Stimulated activated CD4-positive, alpha-beta T cell treated with anti-CD3 and anti-CD28 coated beads, Interleukin-15, amount 100 ng/mL, for 24 hours (primary cell): ENCODE data around the gene CD58.

ENCODE experiments used
- DNase-seq: peaks from one replicate; pipeline ENCODE4 v3.0.0-alpha.2; 2020

CD58 gene

DNA sequence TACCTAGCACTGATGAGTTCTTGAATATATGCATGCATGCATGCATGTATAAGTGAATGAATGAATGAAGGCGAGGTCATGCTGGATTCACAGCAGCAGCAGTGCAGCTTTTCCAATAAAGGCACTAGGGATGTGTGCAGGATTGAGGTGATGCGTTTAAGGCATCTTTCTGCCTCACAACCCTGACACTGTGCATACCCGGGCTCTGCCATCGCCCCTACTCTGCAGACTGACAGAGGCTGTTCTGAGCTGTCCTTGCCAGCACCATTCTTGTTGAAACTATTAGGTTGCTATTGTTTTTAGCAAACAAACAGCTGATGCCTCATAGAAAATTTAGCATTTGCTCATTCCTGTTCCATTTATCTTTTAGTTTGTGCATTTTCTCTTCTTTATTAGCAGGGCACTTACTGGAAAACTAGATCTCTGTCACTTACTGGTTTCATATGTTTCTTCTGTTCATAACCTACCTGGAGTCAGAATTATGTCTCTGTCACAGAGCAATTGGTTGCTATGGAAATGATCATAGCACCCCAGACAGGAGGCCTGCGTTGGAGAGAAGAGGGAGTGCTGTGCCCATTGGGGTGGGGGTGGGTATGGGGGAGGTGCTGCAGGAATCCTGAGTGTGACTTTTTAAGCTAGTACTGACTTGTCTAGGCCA, 79.0 kb downstream of the CD58 start:
- DNase-seq: no peak

DNA sequence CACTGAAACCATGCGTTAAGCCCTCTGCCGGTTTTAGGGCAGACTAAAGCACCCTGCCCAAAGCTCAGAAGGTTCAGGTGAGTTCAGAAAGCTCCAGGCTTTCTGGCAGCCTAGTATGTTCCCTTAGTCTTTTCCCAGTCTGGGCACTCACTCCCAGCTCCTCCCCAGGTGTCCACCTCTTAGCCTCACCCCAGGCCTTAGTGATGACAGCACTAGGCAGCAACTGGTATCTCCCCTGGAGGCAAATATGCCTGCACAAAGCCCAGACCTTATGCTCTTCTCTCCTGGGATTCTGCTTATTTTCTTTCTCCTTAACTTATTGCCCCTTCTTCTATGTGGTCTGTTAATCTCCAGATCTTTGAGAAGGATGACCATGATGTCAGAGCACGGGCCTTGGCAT, 80.2 kb downstream of the CD58 start:
- DNase-seq: no peak

DNA sequence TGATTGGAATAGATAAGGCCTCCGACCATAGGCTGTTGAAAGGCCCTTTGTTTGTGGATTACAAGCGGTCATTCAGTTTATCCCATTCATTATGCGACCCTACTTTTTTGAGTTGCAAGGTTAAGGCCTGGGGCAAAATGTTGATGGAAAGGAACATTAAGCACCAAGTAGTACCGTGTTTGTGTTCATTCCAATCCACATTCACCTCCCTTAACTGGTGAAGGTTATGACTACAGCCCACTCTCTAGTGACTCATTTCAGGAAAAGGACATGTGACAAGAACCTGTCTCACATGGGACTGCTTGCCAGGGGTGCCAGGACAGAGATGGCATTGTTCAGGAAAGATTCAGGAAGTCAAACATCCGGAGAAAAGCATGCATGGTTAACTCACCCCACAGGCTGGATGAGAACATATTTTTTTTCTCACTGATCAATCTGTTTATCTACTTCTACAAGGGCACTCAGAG, 81.6 kb downstream of the CD58 start:
- DNase-seq: no peak

DNA sequence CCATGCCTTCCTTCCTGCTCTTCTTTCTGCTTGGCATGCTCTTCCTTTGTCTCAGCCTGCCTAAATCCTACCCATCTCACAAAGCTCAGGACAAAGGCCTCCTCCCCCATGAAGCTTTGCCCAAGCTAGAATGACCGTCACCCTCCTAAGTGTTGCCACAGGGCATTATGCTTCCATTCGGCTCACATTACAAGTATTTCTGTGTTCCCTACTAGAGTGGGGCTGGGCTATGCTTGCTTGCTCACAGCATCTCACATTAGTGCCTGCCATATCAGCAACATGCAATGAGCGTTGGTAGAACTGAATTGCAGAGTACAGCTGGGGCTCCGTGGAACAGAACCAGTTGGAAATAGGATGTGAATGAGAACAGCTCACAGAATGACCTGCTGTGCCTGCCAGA, 82.8 kb downstream of the CD58 start:
- no peak for DNase-seq

DNA sequence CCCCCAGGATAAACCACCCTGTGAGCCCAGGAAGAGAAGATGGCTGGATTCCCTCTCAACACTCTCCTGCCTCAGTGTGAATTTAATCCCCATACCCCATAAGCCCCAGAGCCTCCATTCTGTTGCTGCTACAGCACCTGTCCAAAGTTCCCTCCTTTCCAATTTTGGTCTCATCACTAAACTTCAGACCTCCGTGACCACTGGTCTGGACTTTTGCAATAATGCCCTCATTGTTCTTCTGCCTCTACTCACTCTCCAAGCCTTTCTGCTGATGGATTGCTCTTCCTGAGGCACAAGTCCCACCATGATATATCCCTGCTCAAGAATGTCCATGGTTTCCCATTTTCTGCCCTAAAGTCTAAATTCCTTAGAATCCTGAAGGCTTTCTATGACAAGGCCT, 83.2 kb downstream of the CD58 start:
- DNase-seq: no peak

DNA sequence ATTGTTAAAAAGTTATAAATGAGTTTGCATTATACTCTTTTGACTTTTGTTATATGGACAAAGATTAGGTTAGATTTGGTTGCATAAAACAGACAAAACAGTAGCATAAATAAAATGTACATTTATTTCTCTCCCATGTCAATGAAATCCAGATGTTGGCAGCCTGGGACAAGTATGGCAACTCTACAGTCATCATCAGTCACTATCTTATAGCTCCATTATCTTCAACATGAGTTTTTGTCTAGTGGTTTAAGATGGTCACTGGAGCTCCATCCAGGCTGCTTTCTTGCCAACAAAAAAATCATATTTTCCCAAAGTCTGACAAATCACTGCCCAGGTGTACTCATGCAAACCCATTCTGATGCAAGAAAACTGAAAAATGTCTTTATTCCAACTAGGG, 83.8 kb downstream of the CD58 start:
- no peak for DNase-seq

DNA sequence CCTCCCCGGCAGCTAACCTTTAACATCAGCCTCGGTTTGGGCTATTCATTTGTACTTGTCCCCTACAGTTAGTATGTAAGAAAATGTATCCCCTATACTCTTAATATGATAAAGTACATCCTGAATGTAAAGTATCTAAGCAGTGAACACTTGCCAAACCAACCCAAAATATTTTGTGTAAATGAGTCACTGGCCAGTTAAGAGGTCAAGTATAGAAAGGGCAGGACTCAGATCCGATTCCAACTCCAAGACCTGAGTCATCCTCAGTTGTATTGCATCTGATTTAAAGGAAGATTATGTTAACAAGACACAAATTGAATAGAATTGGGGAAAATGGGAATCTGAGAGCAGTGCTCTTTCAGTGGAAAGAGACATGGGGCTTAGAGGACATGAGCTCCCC, 84.4 kb downstream of the CD58 start:
- DNase-seq: no peak

DNA sequence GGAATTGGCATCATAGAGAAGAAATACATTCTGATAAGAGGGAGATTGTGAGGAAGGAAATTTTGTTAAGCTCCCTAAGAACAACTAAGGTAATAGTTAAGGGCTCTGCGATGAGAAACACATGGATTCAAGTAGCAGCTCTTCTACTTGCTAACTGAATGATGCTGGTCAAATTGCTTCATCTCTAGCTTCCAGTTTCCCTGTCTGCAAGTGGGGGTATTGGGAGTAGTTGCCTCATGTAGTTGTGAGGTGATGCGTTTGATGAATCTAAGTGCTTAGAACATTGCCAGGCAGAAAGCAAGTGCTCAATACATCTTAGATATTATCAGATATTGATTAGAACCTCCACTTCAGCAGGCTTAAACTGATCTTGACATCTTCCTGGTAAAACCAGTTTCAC, 84.8 kb downstream of the CD58 start:
- no peak for DNase-seq

DNA sequence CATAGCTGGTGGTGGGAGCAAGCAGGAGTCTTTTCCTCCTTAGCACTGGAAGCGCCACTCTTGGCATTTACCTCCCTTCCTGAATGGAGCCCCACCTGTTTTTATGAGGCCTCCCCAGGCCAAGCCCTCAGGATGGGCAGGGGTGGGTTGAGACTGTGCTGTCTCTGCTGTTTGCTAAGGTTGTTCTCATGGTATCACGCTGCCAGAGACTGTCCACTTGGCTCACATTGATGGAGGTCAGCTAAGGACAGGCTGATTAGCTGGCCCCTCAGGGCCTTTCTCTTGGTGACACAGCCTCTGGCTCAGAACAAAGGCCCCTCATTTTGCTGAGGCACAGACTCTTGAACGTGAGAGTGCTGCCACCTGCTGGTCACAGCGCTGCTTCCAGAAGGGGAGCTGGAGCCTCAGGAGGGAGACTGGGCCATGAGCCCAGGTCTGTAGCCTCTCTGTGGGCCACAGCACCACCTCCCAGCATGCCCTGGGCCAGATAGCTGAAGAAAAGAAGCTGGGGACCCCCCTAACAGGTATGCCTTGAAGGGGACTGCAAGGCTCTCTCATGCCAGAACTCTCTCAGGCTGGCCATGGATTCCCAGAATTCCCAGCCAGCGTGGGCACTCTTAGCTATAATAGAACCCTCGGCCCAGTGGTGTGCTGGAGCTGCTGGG, 85.6 kb downstream of the CD58 start:
- DNase-seq: peak; percentile 92

DNA sequence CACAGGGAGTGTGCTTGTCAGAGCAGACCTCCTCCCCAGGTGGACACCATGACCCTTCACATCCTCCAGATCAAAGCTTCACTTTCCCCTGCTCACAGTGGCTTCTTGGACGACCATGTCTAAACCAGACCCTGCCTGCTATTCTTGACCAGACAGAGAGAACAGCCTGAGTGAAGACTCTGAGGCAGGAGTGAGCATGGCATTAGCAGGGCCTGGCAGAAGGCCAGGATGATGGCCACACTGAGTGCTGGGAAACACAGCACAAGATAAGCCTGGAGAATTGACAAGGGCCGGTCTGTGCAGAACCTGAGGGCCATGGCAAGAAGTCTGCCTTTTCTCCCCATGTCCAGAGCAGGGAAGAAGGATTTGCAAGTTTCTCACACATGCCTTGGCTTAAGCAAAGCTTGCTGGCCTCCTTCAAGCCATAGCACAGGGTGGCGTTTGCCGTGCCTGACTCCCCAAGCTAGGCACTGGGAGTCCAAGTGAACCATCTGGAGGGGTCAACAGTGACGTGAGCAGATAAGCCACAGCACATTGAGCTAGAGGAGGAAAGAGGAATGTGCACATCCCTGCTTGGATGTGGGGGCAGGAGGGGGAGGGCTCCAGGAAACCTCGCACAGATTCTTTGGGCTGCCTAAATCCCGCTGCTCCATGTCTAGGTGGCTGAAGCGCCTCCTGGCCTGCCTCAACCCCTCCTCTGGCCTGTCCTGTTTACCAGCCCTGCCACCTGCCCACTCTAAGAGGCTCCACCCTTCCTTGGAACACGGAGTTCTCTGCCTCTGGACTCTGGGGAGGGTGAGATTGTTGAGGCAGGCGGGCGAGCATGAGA, 87.1 kb downstream of the CD58 start:
- DNase-seq: no peak

DNA sequence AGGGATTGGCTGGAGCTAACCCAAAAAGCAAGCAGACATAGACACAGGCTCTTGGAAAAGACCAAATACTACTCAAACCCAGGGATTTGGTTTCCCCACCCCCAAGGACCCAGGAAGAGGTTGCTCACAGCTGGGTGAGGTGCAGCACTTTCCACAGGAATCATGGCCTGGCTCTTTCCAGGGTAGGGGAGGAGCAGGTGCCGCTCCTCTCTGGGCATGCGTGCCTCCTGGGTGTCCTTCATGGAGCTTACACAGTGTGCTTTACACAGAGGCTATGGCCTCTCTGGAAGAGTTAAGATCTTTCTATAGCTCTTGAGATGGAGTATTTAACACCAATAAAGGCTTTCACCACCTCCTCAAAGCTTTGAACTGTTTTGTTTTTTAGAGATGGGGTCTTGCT, 88.3 kb downstream of the CD58 start:
- DNase-seq: no peak

DNA sequence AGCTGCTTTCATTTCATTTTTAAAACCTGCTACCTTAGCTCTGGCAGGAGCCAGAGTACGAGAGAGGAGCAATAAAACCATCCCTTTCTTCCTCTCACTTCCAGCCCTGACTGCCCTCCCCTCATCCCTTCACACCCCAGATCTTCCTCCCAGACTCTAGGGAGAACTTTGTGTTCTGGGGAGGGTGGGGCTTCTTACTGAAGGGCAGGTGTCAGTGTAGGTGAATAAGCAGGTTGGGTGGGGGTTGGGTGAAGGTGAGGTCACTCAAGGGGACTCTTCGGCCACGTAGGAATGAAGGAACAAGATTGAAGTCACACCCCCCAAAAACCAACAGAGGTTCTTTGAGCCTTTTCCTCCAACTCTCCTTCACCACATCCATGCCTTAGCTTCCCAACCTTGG, 88.9 kb downstream of the CD58 start:
- DNase-seq: no peak

DNA sequence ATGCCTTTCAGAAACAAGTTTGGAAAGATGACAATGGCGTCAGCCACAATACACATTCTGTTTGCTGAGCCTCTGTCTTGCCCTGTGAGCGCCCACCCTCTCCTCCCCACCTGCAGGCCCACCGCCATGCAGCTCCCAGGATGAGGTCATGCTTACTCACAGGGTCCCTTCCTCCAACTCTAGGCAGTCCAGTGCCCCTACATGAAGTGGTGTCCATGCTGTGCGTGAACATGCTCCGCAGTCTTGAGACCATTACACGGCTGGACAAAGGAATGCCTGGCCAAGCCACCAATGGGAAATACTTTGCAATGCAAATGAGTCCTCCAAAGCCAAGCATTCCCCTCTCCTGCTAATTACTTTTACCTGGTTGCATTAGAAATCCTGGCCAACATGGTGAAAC, 92.2 kb downstream of the CD58 start:
- no peak for DNase-seq

DNA sequence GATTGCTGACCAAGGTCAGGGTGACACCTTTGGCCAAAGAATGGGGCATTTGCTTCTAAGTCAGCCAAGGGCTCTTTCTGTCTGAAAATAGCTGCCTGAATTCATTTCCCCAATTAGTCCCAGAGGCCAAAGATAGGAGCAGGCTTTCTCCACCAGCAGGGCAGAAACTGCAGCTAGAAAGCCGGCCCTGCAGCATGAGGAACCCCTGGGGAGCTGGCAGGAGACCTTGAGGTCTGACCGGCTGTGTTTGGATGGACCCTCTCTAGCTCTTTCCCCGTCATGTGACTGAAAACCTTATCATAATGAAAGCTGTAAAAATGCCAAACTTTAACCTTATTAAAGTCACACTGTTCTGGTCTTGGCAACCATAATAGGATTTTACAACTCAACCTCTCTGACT, 93.4 kb downstream of the CD58 start:
- DNase-seq: no peak

DNA sequence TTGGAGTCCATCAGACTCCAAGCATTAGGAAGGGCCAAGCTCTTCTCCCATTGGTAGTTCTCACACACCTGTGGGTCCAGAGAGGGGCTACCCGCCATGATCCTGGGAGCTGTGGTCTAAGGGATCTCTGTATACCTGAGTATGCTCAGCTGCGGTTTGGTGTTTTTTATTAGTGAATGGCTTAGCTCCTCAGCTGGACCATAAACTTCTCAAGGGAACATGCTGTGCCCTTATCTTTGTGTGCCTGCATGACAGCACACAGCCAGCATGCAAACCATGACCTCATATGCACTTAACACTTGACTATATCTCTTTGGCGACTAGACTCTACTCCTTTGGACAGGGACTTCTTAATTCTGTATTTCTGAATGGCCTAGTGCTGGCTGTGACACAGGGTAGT, 94.5 kb downstream of the CD58 start:
- no peak for DNase-seq

DNA sequence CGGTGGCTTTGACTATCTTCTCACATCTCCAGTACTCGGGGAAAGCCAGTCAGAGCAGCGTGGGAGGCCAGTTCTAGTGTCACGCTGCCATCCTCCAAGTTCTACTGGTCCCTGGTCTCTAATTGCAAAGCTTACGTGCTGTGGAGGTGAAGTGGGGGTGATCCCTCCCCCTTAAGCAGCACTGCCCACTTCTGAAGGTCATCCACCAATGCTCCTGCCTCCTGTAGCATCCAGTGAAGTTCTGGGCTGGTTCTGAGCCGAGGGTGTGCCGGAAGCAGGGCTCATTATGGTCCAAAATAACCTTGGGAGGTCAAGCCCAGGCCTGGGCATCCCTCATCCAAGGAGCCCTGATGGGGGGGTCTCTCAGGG, 95.0 kb downstream of the CD58 start:
- DNase-seq: no peak

DNA sequence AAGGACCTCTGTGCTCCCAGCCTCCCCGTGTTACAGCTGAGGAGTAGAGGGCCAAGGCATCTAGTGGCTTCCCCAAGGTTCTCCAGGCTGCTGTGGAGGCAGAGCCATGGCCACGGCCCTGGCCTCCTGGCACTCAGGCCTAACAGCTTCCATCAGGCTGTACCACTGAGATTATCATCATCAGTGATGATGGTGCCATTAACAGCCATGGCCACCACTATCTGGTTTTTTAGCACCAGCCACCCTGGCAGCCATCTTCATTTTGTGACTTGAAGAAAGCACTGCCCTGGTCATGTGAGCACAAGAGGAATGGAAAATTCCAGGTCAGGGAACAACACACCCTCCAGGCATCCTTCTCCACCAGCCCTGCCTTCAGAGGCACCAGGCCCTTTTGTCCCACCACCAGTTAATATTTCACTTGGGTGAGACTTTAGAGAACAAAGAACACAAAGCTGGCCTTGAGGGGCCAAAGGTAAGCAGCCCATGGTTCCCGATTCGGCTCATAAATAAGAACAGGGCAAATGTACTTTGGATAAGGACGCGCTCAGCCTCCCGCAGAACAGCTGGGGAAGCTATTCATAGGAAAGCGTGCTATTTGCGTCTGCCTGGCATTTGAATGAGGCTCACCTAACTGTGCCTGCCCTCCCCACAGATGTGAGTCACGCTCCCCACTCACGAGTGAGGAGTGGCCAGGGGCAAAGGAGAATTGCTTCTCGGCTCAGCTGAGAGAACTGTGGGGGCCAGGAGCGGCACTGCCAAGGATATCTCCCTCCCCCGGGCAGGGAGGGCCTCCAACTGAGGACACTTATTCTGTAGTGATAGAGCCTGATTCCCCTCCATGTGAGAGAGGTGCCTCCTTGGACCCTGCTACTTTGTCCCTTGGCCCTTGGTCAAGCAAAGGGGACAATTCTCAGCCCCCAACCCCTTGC, 95.6 kb downstream of the CD58 start:
- no peak for DNase-seq

DNA sequence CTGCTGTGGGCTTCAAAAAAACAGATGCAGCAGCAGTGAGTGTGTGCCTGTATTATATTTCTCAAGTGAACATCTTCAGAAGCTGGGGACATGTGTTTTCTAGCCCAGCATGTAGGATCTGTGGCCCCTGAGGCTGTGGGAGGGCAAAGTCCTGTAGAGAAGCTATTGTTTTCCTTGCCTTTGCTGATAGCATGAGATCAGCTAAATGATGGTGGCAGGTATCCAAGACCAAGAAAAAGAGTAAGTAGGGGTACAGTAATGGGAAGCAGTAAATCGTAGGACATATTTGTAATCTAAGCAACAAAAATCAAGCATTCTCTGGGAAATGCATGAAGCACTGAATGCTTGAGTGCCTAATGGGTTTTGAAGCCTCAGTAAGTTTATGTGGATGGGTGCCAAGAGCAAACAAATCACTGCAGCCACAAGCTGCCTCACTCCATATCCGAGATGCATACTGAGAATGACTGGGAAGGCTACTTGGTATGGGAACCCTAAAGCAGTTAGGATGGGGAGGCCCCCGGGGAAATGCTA, 98.3 kb downstream of the CD58 start:
- no peak for DNase-seq

DNA sequence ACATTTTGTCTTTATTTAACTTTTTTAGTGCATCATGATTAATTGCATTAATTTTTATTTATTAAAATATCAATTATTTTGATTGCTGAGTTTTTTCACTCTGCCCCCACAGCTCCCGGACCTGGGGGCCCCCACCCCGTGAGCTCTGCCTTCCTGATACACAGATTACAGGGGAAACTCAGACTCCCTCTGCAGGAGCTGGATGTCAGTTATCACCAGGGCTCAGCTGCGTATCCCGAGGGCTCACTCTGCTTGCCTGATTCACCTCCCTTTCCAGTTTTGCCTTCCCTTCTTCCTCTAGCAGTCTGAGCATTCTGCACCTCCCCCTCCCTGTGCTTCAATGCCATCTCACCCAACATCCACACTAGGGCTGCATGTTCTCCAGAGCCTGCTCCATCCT, 99.6 kb downstream of the CD58 start:
- DNase-seq: no peak

DNA sequence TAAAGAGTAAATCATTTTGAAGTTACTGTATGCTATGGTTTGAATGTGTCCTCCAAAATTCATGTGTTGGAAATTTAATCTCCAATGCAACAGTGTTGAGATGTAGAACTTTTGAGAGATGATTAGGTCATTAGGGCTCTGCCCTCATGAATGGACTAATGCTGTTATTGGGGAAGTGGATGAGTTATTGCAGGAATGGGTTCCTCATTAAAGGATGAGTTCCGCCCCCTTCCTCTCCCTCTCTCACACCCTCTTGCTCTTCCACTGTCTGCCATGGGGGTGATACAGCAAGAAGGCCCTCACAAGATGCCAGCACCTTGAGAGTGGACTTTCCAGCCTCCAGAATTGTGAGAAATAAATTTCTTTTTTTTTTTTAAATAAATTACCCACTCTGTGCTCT, 100.2 kb downstream of the CD58 start:
- no peak for DNase-seq

DNA sequence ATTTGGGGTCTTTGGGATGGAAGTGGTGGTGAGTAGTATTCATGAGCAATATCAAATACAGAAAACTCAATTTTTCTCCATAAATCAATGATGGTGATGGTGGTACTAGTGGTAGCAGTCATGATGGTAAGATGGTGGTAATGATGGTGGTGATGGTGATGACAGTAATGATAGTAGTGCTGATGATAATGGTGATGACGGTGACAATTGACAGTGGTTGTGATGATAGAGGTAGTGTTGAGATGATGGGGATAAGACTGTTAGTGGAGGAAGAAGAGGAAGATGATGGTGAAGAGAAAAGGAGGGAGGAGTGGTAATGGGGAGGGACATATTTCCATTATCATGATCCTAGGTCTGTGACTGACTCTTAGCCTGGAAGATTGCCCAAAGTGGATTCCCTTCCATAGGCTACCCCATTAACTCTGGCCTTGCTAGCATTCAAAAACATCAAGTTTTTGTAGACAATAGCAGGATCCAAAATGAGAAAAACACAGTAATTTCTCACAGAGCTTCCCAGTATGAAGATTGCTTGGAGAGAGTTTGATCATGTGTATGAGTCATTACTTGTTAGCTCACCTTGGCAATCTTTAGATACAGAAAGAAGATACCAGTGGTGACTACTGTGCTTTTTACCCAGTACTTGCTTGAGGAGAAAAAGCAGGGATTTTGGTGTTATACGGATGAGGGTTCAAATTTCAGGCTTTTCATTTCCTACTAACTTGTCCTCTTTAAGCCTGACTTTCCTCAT, 103.8 kb downstream of the CD58 start:
- DNase-seq: no peak
